ENCODE measurements around the gene MAP4. TPM values are rescaled to one million over a fixed set of nuclear protein-coding genes. Genes with fewer than 3 reads are reported as not detected.

Gene MAP4
- total RNA-seq, 2 donors from 2014 or later, result 70.6 to 101 TPM

- no peaks in the 10 kb centered on the region for H3K4me1 ChIP-seq
- intact Hi-C loops (cut with DNase I), result loop anchor here (10.0 kb wide), 2 partner anchors 147 to 297 kb away; no protein-coding TSS in a partner anchor
- peaks cover 18 to 44% of the 10 kb centered on the region in 2 donors for H3K36me3 ChIP-seq (replicated peaks in 1 of 2; ENCODE audit: insufficient read depth in 1 of 2, low read depth in 2 of 2)
These were observed 168.3 kb downstream of the MAP4 start for GRCh38 chr3:47847801-47848518.

GRCh38 chr3:47847260-47847659, 169.0 kb downstream of the MAP4 start:
- intact Hi-C loops (cut with DNase I), result loop anchor here (10.0 kb wide), 2 partner anchors 148 to 298 kb away; no protein-coding TSS in a partner anchor
- Histone ChIP-seq H3K4me3 (no peak overlapping the region), H3K27me3 (no peaks in the 10 kb centered on the region), H3K9me3 (no peaks in the 10 kb centered on the region), H3K36me3 (replicated peaks in 1 of 2; ENCODE audit: insufficient read depth in 1 of 2, low read depth in 2 of 2) (peaks cover 18 to 44% of the 10 kb centered on the region in 2 donors), H3K4me1 (no peaks in the 10 kb centered on the region), H3K27ac (no peak overlapping the region)
- TF ChIP-seq, protein P1, sequence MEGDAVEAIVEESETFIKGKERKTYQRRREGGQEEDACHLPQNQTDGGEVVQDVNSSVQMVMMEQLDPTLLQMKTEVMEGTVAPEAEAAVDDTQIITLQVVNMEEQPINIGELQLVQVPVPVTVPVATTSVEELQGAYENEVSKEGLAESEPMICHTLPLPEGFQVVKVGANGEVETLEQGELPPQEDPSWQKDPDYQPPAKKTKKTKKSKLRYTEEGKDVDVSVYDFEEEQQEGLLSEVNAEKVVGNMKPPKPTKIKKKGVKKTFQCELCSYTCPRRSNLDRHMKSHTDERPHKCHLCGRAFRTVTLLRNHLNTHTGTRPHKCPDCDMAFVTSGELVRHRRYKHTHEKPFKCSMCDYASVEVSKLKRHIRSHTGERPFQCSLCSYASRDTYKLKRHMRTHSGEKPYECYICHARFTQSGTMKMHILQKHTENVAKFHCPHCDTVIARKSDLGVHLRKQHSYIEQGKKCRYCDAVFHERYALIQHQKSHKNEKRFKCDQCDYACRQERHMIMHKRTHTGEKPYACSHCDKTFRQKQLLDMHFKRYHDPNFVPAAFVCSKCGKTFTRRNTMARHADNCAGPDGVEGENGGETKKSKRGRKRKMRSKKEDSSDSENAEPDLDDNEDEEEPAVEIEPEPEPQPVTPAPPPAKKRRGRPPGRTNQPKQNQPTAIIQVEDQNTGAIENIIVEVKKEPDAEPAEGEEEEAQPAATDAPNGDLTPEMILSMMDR (IDR thresholded peaks at IDR 0.05), result no peak
- no peak for TF ChIP-seq POLR2A (IDR thresholded peaks at IDR 0.05)
- WGBS, 2 donors, result 60 to 87% methylated on average over 1 to 11 of the region's 11 CpGs
- no peak for ATAC-seq
- no peak for DNase-seq

More at GRCh38 chr3:47847801-47848518, 168.3 kb downstream of the MAP4 start:
- WGBS, 2 donors, result 94 to 96% methylated on average over 19 to 23 of the region's 23 CpGs
- no peak for ATAC-seq
- Histone ChIP-seq H3K4me3 (no peak overlapping the region), H3K27ac (no peak overlapping the region), H3K27me3 (no peaks in the 10 kb centered on the region), H3K9me3 (no peaks in the 10 kb centered on the region)
- DNase-seq, result no peak
- TF ChIP-seq, protein P1 (IDR thresholded peaks at IDR 0.05), result no peak
- TF ChIP-seq POLR2A (IDR thresholded peaks at IDR 0.05), result no peak

GRCh38 chr3:47846880-47847248, 169.4 kb downstream of the MAP4 start:
- H3K36me3 ChIP-seq (replicated peaks in 1 of 2; ENCODE audit: insufficient read depth in 1 of 2, low read depth in 2 of 2), result peaks cover 18 to 44% of the 10 kb centered on the region in 2 donors
- H3K27ac ChIP-seq, result no peak overlapping the region
- no peak overlapping the region for H3K4me3 ChIP-seq
- 89% methylated on average over 10 of the region's 10 CpGs; no CpG with 5 or more reads in 1 of the 2 donors for WGBS, 2 donors
- TF ChIP-seq, protein P1 (IDR thresholded peaks at IDR 0.05), result no peak
- TF ChIP-seq POLR2A (IDR thresholded peaks at IDR 0.05), result no peak
- DNase-seq, result no peak
- no peaks in the 10 kb centered on the region for H3K9me3 ChIP-seq
- H3K27me3 ChIP-seq, result no peaks in the 10 kb centered on the region
- no peak for ATAC-seq
- no peaks in the 10 kb centered on the region for H3K4me1 ChIP-seq
- intact Hi-C loops (cut with DNase I), result loop anchor here (10.0 kb wide), 2 partner anchors 148 to 298 kb away; no protein-coding TSS in a partner anchor

DNA sequence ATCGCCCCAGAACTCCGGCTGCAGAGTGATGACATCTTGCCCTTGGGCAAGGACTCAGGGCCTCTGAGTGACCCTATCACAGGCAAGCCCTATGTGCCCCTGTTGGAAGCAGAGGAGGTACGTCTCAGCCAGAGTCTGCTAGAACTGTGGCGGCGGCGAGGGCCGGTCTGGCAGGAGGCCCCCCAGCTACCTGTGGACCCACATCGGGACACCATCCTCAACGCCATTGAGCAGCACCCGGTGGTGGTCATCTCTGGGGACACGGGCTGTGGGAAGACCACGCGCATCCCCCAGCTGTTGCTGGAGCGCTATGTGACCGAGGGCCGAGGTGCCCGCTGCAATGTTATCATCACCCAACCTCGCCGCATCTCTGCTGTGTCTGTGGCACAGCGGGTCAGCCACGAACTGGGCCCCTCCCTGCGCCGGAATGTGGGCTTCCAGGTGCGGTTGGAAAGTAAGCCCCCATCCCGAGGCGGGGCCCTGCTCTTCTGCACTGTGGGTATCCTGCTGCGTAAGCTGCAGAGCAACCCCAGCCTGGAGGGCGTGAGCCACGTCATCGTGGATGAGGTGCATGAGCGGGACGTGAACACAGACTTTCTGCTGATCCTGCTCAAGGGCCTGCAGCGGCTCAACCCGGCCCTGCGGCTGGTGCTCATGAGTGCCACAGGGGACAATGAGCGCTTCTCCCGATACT, 169.9 kb downstream of the MAP4 start:
- Histone ChIP-seq H3K9me3 (no peaks in the 10 kb centered on the region), H3K4me1 (no peaks in the 10 kb centered on the region), H3K27ac (no peak overlapping the region), H3K4me3 (no peak overlapping the region), H3K36me3 (replicated peaks in 1 of 2; ENCODE audit: insufficient read depth in 1 of 2, low read depth in 2 of 2) (peaks cover 18 to 49% of the 10 kb centered on the region in 2 donors), H3K27me3 (no peaks in the 10 kb centered on the region)
- TF ChIP-seq POLR2A (IDR thresholded peaks at IDR 0.05), result no peak
- TF ChIP-seq, protein P1 (IDR thresholded peaks at IDR 0.05), result no peak
- DNase-seq (no peak), ATAC-seq (no peak)
- WGBS, 2 donors, result 89 to 94% methylated on average over 12 to 24 of the region's 37 CpGs
- intact Hi-C loops (cut with DNase I), result loop anchor here (10.0 kb wide), 2 partner anchors 148 to 298 kb away; no protein-coding TSS in a partner anchor

Measured in body of pancreas (tissue), 4 donors.